ENCODE data around the gene ANKRD11. TPM values are rescaled to one million over a fixed set of nuclear protein-coding genes. Genes with fewer than 3 reads are reported as not detected.
"Not testable (repeated sequence)": the region's sequence is repeated elsewhere in the genome, so short reads cannot be mapped to it uniquely, and the experiment has no call there.

The ANKRD11 gene
- total RNA-seq, 1 donor from 2014 or later, result 31.9 TPM

- DNase-seq (ENCODE audit: low read depth in 2 of 2), result no peak
Measured at GRCh38 chr16:89482150-89482816, 8.1 kb downstream of the ANKRD11 start.

- no peak for DNase-seq (ENCODE audit: low read depth in 2 of 2)
Measured at GRCh38 chr16:89481356-89481955, 8.9 kb downstream of the ANKRD11 start.

- no peak for DNase-seq (ENCODE audit: low read depth in 2 of 2)
Measured at GRCh38 chr16:89478576-89479221, 11.7 kb downstream of the ANKRD11 start.

- no peak for DNase-seq (ENCODE audit: low read depth in 2 of 2)
Measured at GRCh38 chr16:89476811-89477261, 13.5 kb downstream of the ANKRD11 start.

- DNase-seq (ENCODE audit: low read depth in 2 of 2), result no peak
Measured at GRCh38 chr16:89476379-89476778, 14.0 kb downstream of the ANKRD11 start.

DNA sequence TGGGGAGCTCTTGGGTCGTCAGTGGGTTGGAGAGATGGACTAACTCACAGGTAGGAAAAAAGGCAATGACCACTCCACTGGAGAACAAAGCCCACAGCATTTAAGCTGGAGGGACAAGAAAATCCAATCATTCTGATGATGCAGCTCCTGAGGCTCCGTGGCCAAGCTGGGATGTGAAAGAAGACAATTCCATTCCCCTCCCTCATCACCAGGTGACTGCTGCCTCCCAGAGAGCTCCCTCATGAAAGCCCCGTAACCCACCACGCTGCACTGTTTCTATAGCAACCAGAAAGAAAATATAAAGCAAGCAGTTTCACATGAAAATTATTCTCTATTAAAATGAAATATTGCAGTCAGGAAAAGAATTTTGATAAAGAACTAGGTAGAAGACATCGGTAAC is 15.2 kb downstream of the ANKRD11 start:
- DNase-seq (ENCODE audit: low read depth in 2 of 2), result no peak

DNA sequence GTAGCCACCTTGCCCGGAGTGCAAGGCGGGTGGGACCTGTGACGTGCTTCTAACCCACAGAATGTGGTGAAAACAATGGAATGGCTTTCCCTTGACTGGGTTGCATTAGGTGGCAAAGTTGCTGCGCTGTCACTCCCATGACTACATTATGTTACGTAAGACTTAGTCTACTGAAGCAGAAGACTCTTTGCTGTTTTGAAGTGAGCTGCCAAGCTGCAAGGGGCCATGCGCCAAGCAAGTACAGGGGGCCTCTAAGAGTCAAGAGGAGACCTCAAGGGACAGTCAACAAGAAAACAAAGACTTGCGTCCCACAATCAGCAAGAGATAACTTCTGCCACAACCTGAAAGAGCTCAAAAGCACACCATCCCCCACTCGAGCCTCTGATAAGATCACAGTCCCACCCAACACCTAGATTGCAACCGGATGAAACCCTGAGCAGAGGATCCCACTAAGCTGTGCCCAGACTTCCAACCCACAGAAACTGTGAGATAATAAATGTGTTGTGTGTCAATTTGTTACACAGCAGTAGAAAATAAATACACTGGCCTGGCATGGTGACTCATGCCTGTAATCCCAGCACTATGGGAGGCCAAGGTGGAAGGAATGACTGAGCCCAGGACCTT is 16.5 kb downstream of the ANKRD11 start:
- no peak for DNase-seq (ENCODE audit: low read depth in 2 of 2)

- DNase-seq (ENCODE audit: low read depth in 2 of 2), result no peak
Measured at GRCh38 chr16:89473136-89473712, 17.1 kb downstream of the ANKRD11 start.

GRCh38 chr16:89472711-89473075 is 17.7 kb downstream of the ANKRD11 start:
- DNase-seq (ENCODE audit: low read depth in 2 of 2), result no peak

GRCh38 chr16:89467382-89467781 is 23.0 kb downstream of the ANKRD11 start:
- DNase-seq (ENCODE audit: low read depth in 2 of 2), result no peak

DNA sequence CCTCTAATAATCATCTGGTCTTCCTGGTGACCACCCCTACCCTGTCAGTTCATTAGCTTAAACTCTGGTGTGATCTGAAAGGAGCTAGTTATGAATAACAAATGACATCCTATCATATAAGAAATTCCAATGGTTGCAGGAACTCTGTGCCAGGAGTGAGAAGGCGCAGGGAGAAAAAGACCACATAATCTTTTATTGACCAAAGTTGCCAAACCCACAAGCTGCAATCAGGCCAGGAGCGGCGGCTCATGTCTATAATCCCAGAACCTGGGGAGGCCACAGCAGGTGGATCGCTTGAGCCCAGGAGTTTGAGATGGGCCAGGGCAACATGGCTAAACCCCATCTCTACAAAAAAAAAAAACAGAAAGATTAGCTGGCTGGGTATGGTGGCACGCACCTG is 23.4 kb downstream of the ANKRD11 start:
- no peak for DNase-seq (ENCODE audit: low read depth in 2 of 2)

GRCh38 chr16:89463312-89463711 is 27.0 kb downstream of the ANKRD11 start:
- not testable (repeated sequence) for DNase-seq (ENCODE audit: low read depth in 2 of 2)

GRCh38 chr16:89462639-89463038 is 27.7 kb downstream of the ANKRD11 start:
- not testable (repeated sequence) for DNase-seq (ENCODE audit: low read depth in 2 of 2)

DNA sequence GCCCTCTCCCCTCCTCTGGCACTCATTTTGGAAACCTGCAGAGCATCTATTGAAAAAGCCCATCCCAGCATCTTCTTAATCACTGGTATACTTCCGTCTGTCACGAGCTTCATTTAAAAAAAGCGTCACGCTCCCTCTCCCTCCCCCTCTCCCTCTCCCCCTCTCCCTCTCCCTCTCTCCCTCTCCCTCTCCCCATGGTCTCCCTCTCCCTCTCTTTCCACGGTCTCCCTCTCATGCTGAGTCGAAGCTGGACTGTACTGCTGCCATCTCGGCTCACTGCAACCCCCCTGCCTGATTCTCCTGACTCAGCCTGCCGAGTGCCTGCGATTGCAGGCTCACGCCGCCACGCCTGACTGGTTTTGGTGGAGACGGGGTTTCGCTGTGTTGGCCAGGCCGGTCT is 28.5 kb downstream of the ANKRD11 start:
- DNase-seq (ENCODE audit: low read depth in 2 of 2), result not testable (repeated sequence)

DNA sequence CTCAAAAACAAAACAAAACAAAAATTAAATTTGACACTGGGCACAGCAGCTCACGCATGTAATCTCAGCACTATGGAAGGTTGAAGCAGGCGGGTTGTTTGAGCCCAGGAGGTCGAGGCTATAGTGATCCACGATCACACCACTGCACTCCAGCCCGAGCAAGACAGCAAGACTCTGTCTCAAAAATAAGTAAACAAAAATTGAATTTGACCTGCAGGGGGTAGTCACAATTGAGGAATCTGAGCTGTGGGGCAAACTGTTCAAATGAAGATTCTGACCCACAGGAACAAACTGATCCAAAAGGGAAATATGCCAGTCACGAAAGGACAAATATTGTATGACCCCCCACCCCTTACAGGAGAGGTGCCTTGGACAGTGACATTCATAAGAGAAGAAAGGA is 29.8 kb downstream of the ANKRD11 start:
- no peak for DNase-seq (ENCODE audit: low read depth in 2 of 2)

DNA sequence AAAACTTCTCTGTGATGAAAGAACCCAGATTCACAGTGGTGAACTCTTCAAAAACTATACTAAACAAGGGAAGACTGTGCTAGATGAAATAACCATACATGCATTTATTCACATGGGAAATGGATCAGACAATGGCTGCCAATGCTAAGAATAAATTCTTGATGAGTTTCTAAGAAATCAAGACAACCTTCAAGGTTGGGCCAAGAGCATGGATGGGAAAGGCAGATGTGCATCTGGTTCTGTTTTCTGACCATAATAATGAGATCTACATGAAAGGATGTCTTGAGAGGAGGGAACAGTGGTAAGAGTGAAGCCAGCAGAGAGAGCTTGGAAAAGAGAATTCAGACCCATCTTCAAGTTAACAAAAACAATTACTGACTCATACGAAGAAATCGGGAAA is 31.4 kb downstream of the ANKRD11 start:
- DNase-seq (ENCODE audit: low read depth in 2 of 2), result no peak

DNA sequence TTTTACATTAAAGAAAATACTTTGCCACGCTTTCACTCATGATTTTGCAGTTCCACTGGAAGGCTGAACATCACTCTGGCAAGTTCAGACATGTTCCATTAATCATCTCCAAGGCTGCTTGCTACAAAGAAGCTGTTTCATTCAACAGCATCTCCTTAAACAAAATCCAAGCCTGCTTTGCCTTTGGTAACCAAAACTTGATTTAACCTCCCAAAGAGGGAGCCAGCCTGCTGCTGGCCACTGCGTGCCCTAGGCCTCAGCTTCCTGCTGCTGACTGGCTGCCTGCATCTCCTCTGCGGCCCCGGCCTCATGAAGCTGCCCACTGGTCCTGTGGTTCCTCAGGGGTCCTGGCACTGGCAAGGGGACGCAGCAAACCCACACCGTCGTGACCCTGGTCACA is 31.8 kb downstream of the ANKRD11 start:
- no peak for DNase-seq (ENCODE audit: low read depth in 2 of 2)

DNA sequence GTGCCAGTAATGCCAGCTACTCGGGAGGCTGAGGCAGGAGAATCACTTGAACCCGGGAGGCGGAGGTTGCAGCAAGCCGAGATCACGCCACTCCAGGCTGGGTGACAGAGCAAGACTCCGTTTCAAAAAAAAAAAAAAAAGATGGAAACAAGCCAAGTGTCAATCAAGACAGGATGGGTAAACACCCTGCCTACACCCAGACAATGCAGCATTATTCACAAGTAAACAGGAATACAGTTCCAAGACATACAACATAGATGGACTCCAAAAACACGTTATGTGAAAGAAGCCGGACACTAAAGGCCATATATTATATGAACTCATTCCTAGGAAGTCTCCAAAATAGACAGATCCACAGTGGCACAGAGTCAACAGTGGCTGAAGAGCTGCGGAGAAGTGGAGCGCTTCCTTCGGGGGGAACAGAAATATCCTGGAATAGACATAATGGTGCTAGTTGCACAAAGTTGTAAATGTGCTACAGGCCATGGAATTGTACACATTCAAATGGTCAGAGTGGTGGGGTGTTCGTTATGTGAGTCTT is 33.9 kb downstream of the ANKRD11 start:
- DNase-seq (ENCODE audit: low read depth in 2 of 2), result no peak

- no peak for DNase-seq (ENCODE audit: low read depth in 2 of 2)
Measured at GRCh38 chr16:89455692-89456091, 34.7 kb downstream of the ANKRD11 start.

DNA sequence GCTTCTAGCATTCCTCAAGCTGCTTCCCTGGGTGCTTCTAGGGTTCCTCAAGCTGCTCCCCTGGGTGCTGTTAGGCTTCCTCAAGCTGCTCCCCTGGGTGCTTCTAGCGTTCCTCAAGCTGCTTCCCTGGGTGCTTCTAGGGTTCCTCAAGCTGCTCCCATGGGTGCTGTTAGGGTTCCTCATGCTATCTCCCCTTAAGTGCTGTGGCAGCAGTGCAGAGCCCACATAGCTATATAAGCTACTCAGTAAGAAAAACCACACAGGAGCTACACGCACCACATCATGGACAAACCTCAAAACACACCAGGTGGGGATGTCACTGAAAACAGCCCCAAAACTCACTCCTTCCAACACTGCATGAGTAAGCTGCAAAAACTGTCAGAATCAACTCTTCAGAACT is 35.2 kb downstream of the ANKRD11 start:
- no peak for DNase-seq (ENCODE audit: low read depth in 2 of 2)

- DNase-seq (ENCODE audit: low read depth in 2 of 2), result not testable (repeated sequence)
Measured at GRCh38 chr16:89454378-89455125, 35.8 kb downstream of the ANKRD11 start.
